Keratinocyte (primary cell): ENCODE results near the gene FOXC1. TPM values are rescaled to one million over a fixed set of nuclear protein-coding genes. Genes with fewer than 3 reads are reported as not detected.

Source experiments
- DNase-seq: peaks from one replicate; pipeline ENCODE4 v3.0.0-alpha.2; 2011; ENCODE audit warnings: low read depth, missing footprints, low spot score
- FAIRE-seq: peaks from 2 replicates; lab custom pipeline; 2011; peaks lifted over from hg19 to GRCh38; lab: Jason Lieb, UNC
- H2AFZ ChIP-seq: 2 replicates; pipeline ENCODE4 v1.6.0; 2012; ENCODE audit warnings: low read length, control low read depth, inconsistent platforms; ENCODE audit not compliant: control insufficient read depth
- H3K27ac ChIP-seq: 2 replicates; pipeline ENCODE4 v1.5.1; 2011; ENCODE audit warnings: low read length; ENCODE audit not compliant: control insufficient read depth, insufficient read depth
- H3K27me3 ChIP-seq: 3 replicates; pipeline ENCODE4 v1.6.0; 2011; ENCODE audit warnings: low read length; ENCODE audit not compliant: control insufficient read depth, insufficient read depth; ENCODE audit errors: extremely low read depth
- H3K36me3 ChIP-seq, 2 experiments: 2 replicates in 1 of 2; 3 replicates in 1 of 2; pipeline ENCODE4 v1.5.1; 2011; ENCODE audit warnings: low read length in 2 of 2, mild to moderate bottlenecking in 1 of 2; ENCODE audit not compliant: control insufficient read depth in 2 of 2, insufficient read depth in 2 of 2; ENCODE audit errors: extremely low read depth in 1 of 2
- H3K4me1 ChIP-seq: 3 replicates; pipeline ENCODE4 v1.5.1; 2011; ENCODE audit warnings: low read length; ENCODE audit not compliant: control insufficient read depth, insufficient read depth; ENCODE audit errors: extremely low read depth
- H3K4me2 ChIP-seq: 3 replicates; pipeline ENCODE4 v1.6.0; 2011; ENCODE audit warnings: low read depth, low read length; ENCODE audit not compliant: control insufficient read depth, insufficient read depth; ENCODE audit errors: extremely low read depth
- H3K4me3 ChIP-seq, 3 experiments: fragments of 200-600 bp in 1 of 3; sonication (generic) in 1 of 3; 2 replicates in 2 of 3; 3 replicates in 1 of 3; pipeline ENCODE4 v1.5.1; 2011 to 2016; ENCODE audit warnings: low read length in 3 of 3, mild to moderate bottlenecking in 3 of 3, control low read depth in 2 of 3, inconsistent platforms in 1 of 3, low read depth in 1 of 3, mixed read lengths in 1 of 3, mixed run types in 1 of 3, moderate library complexity in 1 of 3; ENCODE audit not compliant: control insufficient read depth in 2 of 3, insufficient read depth in 2 of 3; ENCODE audit errors: extremely low read depth in 1 of 3
- H3K79me2 ChIP-seq: 2 replicates; pipeline ENCODE4 v1.6.0; 2012; ENCODE audit warnings: low read length; ENCODE audit not compliant: control insufficient read depth, insufficient read depth
- H3K9ac ChIP-seq: 3 replicates; pipeline ENCODE4 v1.6.0; 2011; ENCODE audit warnings: low read length; ENCODE audit not compliant: control insufficient read depth, insufficient read depth; ENCODE audit errors: extremely low read depth
- H3K9me1 ChIP-seq: 3 replicates; pipeline ENCODE4 v1.6.0; 2011; ENCODE audit warnings: low read length; ENCODE audit not compliant: control insufficient read depth, insufficient read depth; ENCODE audit errors: extremely low read depth
- H3K9me3 ChIP-seq: 2 replicates; pipeline ENCODE4 v1.5.1; 2012; ENCODE audit warnings: low read depth, low read length; ENCODE audit not compliant: control insufficient read depth
- H4K20me1 ChIP-seq: 3 replicates; pipeline ENCODE4 v1.6.0; 2011; ENCODE audit warnings: low read length; ENCODE audit not compliant: control insufficient read depth, insufficient read depth; ENCODE audit errors: extremely low read depth
- CTCF ChIP-seq, 3 experiments: IDR thresholded peaks in 1 of 3; conservative IDR thresholded peaks in 1 of 3; optimal IDR thresholded peaks in 1 of 3; 2 replicates in 2 of 3; 3 replicates in 1 of 3; pipeline versions ENCODE3 to v1.5.1; 2011; ENCODE audit warnings: low read length in 3 of 3, mild to moderate bottlenecking in 3 of 3, moderate library complexity in 2 of 3, control low read depth in 1 of 3, inconsistent platforms in 1 of 3; ENCODE audit not compliant: insufficient read depth in 2 of 3; ENCODE audit errors: extremely low read depth in 1 of 3
- EZH2 ChIP-seq: IDR thresholded peaks from one replicate; pipeline ENCODE4 v1.6.1; 2012; ENCODE audit warnings: inconsistent platforms, mild to moderate bottlenecking, low read length, moderate library complexity
- dilution Hi-C: fragments of 300-500 bp; cut with MboI; formaldehyde crosslinking; loops from one replicate; pipeline ENCODE4 v1.7.0; 2020; ENCODE audit warnings: low sequenced_read_pairs; ENCODE audit not compliant: extremely low pct_ligation_motif_present
- polyA plus RNA-seq, 5 experiments: library from polyadenylated mRNA; depleted of rRNA in 3 of 5; stranded (reverse) in 3 of 5; stranded (forward) in 1 of 5; unstranded in 1 of 5; fragments of >200 nt; gene quantifications; 1 replicate in 1 of 5; 2 replicates in 3 of 5; 3 replicates in 1 of 5; pipeline versions ENCODE4 v1.2.1 to v1.2.3, GENCODE V29; 2011 to 2012; ENCODE audit warnings: missing spikeins in 2 of 5, low read depth in 1 of 5, low replicate concordance in 1 of 5

Gene FOXC1
- polyA plus RNA-seq, 1 donor (not counting 4 experiments of a cell fraction or from before 2014, with no cell fraction given): 4.3 TPM

- Histone ChIP-seq H3K9me1 (no peaks in the 10 kb centered on the region), H2AFZ (no peak overlapping the region), H3K4me3 (no peak overlapping the region), H3K4me1 (no peaks in the 10 kb centered on the region), H4K20me1 (no peaks in the 10 kb centered on the region), H3K9ac (no peak overlapping the region), H3K79me2 (no peaks in the 10 kb centered on the region), H3K36me3 (no peaks in the 10 kb centered on the region), H3K4me2 (no peak overlapping the region), H3K27me3 (peaks cover 4% of the 10 kb centered on the region), H3K27ac (no peak overlapping the region), H3K9me3 (no peaks in the 10 kb centered on the region)
- FAIRE-seq (no peak), DNase-seq (no peak)
- dilution Hi-C loops: no loop called here
- TF ChIP-seq EZH2 (no peak), CTCF (optimal IDR thresholded peaks at IDR 0.05 in 1 of 3, IDR thresholded peaks at IDR 0.05 in 1 of 3, conservative IDR thresholded peaks at IDR 0.05 in 1 of 3; ENCODE audit: extremely low read depth in 1 of 3, insufficient read depth in 2 of 3, low read length in 3 of 3) (no peak)
These were observed 33.0 kb upstream of the FOXC1 start for GRCh38 chr6:1576711-1577110.

DNA sequence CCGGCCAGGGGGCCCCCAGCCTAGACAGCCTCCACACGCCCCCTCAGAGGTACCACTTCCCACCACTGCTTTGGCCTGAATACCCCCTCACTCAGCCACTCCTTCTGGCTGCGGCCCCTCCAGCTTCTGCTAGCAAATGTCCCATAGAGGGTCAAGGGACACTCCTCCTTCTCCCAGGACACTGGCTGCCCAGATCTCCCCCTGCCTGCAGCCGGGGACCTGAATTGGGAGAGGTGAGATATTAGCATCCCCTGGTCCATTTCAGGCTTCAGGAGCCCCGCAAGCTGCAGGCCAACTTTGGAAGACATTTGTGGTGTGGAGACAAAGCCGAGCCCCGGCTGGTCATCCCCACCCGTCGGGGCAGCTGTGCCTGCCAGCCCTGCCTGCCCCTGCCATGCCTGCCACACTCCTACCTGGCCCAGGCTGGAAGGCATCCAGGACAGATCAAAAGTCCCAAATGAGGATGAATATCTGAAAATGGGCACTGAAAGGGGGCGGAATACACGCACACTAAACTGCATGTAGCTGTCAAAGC lies 32.5 kb upstream of the FOXC1 start:
- H3K4me1 ChIP-seq: no peaks in the 10 kb centered on the region
- dilution Hi-C loops: no loop called here
- H3K79me2 ChIP-seq: no peaks in the 10 kb centered on the region
- no peak overlapping the region for H3K27ac ChIP-seq
- H3K9me1 ChIP-seq: no peaks in the 10 kb centered on the region
- peaks cover 4% of the 10 kb centered on the region for H3K27me3 ChIP-seq
- DNase-seq (no peak), FAIRE-seq (no peak)
- H3K4me2 ChIP-seq: no peak overlapping the region
- H3K9me3 ChIP-seq: no peaks in the 10 kb centered on the region
- H3K36me3 ChIP-seq: no peaks in the 10 kb centered on the region
- TF ChIP-seq CTCF (optimal IDR thresholded peaks at IDR 0.05 in 1 of 3, IDR thresholded peaks at IDR 0.05 in 1 of 3, conservative IDR thresholded peaks at IDR 0.05 in 1 of 3; ENCODE audit: extremely low read depth in 1 of 3, insufficient read depth in 2 of 3, low read length in 3 of 3) (no peak), EZH2 (no peak)
- no peak overlapping the region for H3K4me3 ChIP-seq
- no peaks in the 10 kb centered on the region for H4K20me1 ChIP-seq
- H2AFZ ChIP-seq: no peak overlapping the region
- no peak overlapping the region for H3K9ac ChIP-seq
